GM18951 (cell line): ENCODE measurements around the gene ZNF664.

Experiments
- POLR2A ChIP-seq: IDR thresholded peaks from 4 replicates; pipeline ENCODE4 v1.6.1; 2011; ENCODE audit warnings: mild to moderate bottlenecking; ENCODE audit not compliant: insufficient read length, insufficient read depth; ENCODE audit errors: extremely low read depth
- in situ Hi-C: fragments of 300-500 bp; cut with MboI; formaldehyde crosslinking; loops from one replicate; pipeline ENCODE4 v1.12.0; 2022; ENCODE audit warnings: low sequenced_read_pairs, mixed read lengths, inconsistent platforms; ENCODE audit not compliant: unreplicated experiment

The ZNF664 gene

DNA sequence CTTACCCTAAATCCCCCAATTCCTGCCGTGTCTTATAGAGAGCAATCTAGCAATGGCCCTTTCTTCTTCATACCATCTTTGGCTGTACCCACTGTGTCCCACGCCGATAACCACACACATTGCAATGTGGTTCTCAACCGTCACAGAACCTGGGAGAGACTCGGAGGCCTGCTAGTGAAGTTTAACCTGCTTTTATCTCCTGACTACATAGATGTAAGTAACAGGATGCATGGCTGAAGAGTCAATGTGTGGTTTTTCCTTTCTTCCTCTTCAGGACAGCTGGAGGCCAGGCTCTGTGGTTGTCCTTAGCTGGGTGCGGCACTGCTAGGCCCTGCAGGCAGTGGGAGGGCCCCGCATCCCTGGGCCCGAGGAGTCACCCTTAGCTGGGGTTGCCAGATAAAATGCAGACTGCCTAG, 51.3 kb downstream of the ZNF664 start:
- no peak for TF ChIP-seq POLR2A
- in situ Hi-C loops = no loop called here

DNA sequence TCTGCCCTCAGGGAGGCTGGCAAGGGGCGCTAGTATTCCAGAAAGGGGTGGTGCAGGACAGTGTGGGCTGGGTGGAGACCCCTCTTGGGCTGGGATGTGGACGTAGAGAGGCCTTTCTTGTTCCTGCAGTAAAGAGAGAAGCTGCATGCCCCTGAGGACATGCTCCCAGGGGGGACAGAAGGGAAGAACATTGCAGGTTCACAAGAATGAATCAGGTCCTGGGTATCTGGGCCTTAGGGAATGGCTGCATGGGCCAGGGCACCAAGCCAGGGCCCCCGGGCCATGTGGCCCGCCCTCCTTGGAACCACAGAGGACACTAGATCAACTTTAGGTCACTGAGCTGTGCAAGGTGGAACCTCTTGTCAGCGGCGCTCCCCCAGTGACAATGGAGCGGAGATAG, 51.8 kb downstream of the ZNF664 start:
- no peak for TF ChIP-seq POLR2A
- in situ Hi-C loops = loop anchor here (25.0 kb wide), 1 partner anchor 888 kb away; the partner anchor contains the start of gene UBC

GRCh38 chr12:124025661-124026060, 52.6 kb downstream of the ZNF664 start:
- TF ChIP-seq POLR2A = no peak

GRCh38 chr12:124026755-124027745, 54.0 kb downstream of the ZNF664 start:
- TF ChIP-seq POLR2A = no peak
- in situ Hi-C loops = loop anchor here (25.0 kb wide), 1 partner anchor 885 kb away; the partner anchor contains the start of gene UBC

More at GRCh38 chr12:124025661-124026060, 52.6 kb downstream of the ZNF664 start:
- in situ Hi-C loops = loop anchor here (25.0 kb wide), 1 partner anchor 887 kb away; the partner anchor contains the start of gene UBC

DNA sequence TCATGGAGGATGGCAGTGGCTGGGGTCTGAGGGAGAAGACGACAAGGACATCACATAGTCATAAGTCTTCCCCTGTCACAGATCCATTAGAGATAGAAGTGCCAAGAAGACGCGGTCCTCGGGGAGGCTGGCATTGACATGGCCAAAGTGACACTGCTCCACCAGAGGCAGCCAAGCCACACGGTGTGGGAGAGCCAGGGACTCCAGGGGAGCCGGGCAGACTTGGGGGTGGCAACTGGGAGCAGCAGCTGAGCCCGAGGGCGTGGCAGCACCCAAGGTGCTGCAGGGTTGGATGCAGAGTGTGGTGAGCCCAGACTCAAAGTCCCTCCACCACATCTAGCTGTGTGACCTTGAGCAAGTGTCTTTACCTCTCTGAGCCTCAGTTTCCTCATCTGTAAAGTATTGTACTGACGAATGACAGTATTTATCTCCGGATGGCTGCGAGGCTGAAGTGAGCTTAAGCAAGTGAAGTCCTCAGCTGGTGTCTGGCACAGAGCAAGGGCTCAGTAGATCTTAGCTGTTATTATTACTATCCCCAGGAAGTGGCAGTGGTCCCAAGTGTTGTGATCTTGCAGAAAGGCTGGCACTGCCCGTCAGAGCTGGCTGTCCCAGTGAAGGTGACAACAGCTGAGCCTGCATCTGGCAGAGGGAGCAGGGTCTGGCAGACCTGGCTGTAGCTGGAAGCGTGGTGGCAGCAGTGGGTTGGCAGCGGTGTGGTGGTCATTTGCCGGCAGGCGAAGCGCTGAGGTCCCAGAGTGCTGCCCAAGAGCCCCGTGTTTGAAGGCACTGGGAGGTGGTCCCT, 54.9 kb downstream of the ZNF664 start:
- in situ Hi-C loops = loop anchor here (25.0 kb wide), 1 partner anchor 884 kb away; the partner anchor contains the start of gene UBC
- no peak for TF ChIP-seq POLR2A

- in situ Hi-C loops = loop anchor here (25.0 kb wide), 1 partner anchor 884 kb away; the partner anchor contains the start of gene UBC
- no peak for TF ChIP-seq POLR2A
Observed at GRCh38 chr12:124028555-124028925, 55.5 kb downstream of the ZNF664 start.

DNA sequence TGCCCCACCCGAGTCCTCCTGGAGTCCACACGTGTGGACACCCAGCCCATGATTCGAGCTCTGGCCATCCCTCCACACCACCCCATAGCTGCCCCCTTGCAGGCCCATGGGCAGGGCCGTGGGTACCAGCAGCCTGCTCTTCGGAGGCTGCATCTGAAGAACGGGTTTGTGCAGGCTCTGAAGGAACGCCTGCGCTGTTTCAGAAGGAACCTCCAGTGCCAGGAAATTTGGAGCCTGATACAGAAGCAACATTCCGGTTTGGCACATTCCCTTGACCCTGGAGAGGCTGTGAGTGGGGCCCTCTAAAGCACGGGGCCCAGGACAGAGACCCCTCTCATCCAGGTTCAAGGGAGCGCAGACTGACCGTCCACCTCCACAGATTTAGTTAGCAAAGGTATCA, 57.0 kb downstream of the ZNF664 start:
- in situ Hi-C loops = loop anchor here (25.0 kb wide), 1 partner anchor 882 kb away; the partner anchor contains the start of gene UBC
- no peak for TF ChIP-seq POLR2A

DNA sequence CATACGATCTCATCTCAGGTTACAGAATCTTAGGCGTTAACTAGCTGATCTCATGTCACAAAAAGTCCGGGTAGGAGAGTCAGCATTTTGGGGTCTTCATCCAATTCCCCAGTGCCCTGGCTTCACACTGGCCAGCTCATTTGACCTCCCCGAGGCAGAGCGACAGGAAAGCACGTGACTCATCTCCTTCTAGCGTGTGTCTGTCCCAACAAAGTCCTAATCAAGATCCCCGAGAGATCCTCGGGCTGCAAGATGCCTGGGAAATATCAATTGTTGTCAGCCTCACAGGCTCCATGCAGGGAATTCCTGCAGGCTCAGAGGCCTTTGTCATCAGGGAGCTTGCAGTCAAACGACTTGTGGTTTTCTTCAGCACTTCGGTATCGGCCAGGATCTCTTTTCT, 57.5 kb downstream of the ZNF664 start:
- in situ Hi-C loops = loop anchor here (25.0 kb wide), 1 partner anchor 882 kb away; the partner anchor contains the start of gene UBC
- no peak for TF ChIP-seq POLR2A

DNA sequence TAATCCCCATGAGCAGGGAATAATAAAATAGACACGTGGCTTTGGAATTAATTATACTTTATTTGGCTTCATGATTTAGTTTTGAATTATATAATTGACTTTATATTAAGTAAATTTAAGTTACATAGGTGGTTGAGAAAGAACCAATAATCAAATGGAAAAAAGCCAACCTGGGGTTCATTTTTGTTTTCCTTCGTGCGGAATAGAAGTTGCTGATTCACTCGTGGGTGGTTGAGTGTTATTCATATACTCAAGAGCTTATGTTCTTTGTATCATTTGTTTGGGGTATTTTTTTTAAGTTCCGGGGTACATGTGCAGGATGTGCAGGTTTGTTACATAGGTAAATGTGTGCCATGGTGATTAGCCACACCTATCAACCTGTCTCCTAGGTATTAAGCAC, 58.0 kb downstream of the ZNF664 start:
- TF ChIP-seq POLR2A = no peak
- in situ Hi-C loops = loop anchor here (25.0 kb wide), 1 partner anchor 881 kb away; the partner anchor contains the start of gene UBC

GRCh38 chr12:124032265-124032886, 59.4 kb downstream of the ZNF664 start:
- TF ChIP-seq POLR2A = no peak
- in situ Hi-C loops = loop anchor here (25.0 kb wide), 1 partner anchor 880 kb away; the partner anchor contains the start of gene UBC

- in situ Hi-C loops = loop anchor here (25.0 kb wide), 1 partner anchor 878 kb away; the partner anchor contains the start of gene UBC
- no peak for TF ChIP-seq POLR2A
Observed at GRCh38 chr12:124033859-124034258, 60.8 kb downstream of the ZNF664 start.

DNA sequence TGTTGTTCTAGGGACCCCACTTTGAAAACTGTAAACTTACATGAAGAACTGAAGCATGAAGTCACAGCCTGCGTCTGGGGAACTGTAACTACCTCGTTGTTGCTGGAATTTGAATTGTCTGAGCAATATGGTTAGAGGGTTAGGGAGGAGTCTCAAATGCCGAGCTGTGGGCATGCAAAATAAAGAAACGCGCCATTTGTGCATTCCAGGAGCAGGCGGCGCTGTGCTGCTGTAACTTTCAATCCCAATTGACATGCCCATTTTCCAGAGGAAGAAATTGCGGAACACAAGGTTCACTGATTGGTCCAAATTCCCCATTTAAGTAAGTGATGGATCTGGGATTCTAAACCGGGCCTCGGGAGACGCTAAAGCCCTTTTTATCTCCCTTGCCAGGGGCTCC, 61.3 kb downstream of the ZNF664 start:
- in situ Hi-C loops = loop anchor here (25.0 kb wide), 1 partner anchor 878 kb away; the partner anchor contains the start of gene UBC
- no peak for TF ChIP-seq POLR2A
